GM19468 (cell line): ENCODE results near the gene APOL3.
"Not testable (repeated sequence)": the region's sequence is repeated elsewhere in the genome, so short reads cannot be mapped to it uniquely, and the experiment has no call there.

Source experiments
- ATAC-seq: cut with Tn5 transposase; IDR thresholded peaks from one replicate; pipeline ENCODE4 v1.9.1; 2021; ENCODE audit warnings: mild to moderate bottlenecking, moderate library complexity, moderate number of reproducible peaks; ENCODE audit not compliant: unreplicated experiment; ENCODE audit errors: extremely low read depth

APOL3 gene

GRCh38 chr22:36193577-36193976 lies 33.0 kb upstream of the APOL3 start:
- no peak for ATAC-seq

GRCh38 chr22:36193171-36193570 lies 32.6 kb upstream of the APOL3 start:
- ATAC-seq, result no peak

GRCh38 chr22:36192542-36192941 lies 32.0 kb upstream of the APOL3 start:
- no peak for ATAC-seq

GRCh38 chr22:36191106-36191836 lies 30.7 kb upstream of the APOL3 start:
- no peak for ATAC-seq

- not testable (repeated sequence) for ATAC-seq
Measured at GRCh38 chr22:36187862-36188261, 27.3 kb upstream of the APOL3 start.

- ATAC-seq, result no peak
Measured at GRCh38 chr22:36185828-36186624, 25.5 kb upstream of the APOL3 start.

GRCh38 chr22:36184433-36185025 lies 24.0 kb upstream of the APOL3 start:
- ATAC-seq, result no peak

GRCh38 chr22:36183446-36183845 lies 22.9 kb upstream of the APOL3 start:
- no peak for ATAC-seq

- ATAC-seq, result no peak
Measured at GRCh38 chr22:36182857-36183256, 22.3 kb upstream of the APOL3 start.

- no peak for ATAC-seq
Measured at GRCh38 chr22:36182056-36182455, 21.5 kb upstream of the APOL3 start.

GRCh38 chr22:36180928-36181327 lies 20.4 kb upstream of the APOL3 start:
- ATAC-seq, result no peak

- ATAC-seq, result no peak
Measured at GRCh38 chr22:36180038-36180880, 19.7 kb upstream of the APOL3 start.

- no peak for ATAC-seq
Measured at GRCh38 chr22:36177160-36177559, 16.6 kb upstream of the APOL3 start.

- no peak for ATAC-seq
Measured at GRCh38 chr22:36175892-36176291, 15.3 kb upstream of the APOL3 start.

- ATAC-seq, result no peak
Measured at GRCh38 chr22:36171941-36172340, 11.4 kb upstream of the APOL3 start.

GRCh38 chr22:36166518-36167220 lies 6.1 kb upstream of the APOL3 start:
- ATAC-seq, result no peak

GRCh38 chr22:36166086-36166485 lies 5.5 kb upstream of the APOL3 start:
- ATAC-seq, result no peak

- no peak for ATAC-seq
Measured at GRCh38 chr22:36165141-36165540, 4.6 kb upstream of the APOL3 start.

GRCh38 chr22:36164621-36165020 lies 4.1 kb upstream of the APOL3 start:
- no peak for ATAC-seq

GRCh38 chr22:36163497-36163896 lies 2.9 kb upstream of the APOL3 start:
- ATAC-seq, result no peak
